IPS-15b (cell line): ENCODE results near the gene LHPP.

Source experiments
- H3K27me3 ChIP-seq: one replicate; pipeline ENCODE4 v1.6.1; 2013; ENCODE audit warnings: low read length; ENCODE audit not compliant: control insufficient read depth, insufficient read depth
- H3K36me3 ChIP-seq: one replicate; pipeline ENCODE4 v1.6.1; 2013; ENCODE audit warnings: low read length; ENCODE audit not compliant: control insufficient read depth, insufficient read depth
- H3K4me1 ChIP-seq: one replicate; pipeline ENCODE4 v1.6.1; 2013; ENCODE audit warnings: mild to moderate bottlenecking, low read length; ENCODE audit not compliant: control insufficient read depth, insufficient read depth
- H3K4me3 ChIP-seq: one replicate; pipeline ENCODE4 v1.5.1; 2013; ENCODE audit warnings: low read depth, low read length
- H3K9ac ChIP-seq: one replicate; pipeline ENCODE4 v1.6.1; 2013; ENCODE audit warnings: low read depth, mild to moderate bottlenecking, low read length
- H3K9me3 ChIP-seq: one replicate; pipeline ENCODE4 v1.6.1; 2013; ENCODE audit warnings: mild to moderate bottlenecking, low read length; ENCODE audit not compliant: control insufficient read depth, insufficient read depth

The LHPP gene

DNA sequence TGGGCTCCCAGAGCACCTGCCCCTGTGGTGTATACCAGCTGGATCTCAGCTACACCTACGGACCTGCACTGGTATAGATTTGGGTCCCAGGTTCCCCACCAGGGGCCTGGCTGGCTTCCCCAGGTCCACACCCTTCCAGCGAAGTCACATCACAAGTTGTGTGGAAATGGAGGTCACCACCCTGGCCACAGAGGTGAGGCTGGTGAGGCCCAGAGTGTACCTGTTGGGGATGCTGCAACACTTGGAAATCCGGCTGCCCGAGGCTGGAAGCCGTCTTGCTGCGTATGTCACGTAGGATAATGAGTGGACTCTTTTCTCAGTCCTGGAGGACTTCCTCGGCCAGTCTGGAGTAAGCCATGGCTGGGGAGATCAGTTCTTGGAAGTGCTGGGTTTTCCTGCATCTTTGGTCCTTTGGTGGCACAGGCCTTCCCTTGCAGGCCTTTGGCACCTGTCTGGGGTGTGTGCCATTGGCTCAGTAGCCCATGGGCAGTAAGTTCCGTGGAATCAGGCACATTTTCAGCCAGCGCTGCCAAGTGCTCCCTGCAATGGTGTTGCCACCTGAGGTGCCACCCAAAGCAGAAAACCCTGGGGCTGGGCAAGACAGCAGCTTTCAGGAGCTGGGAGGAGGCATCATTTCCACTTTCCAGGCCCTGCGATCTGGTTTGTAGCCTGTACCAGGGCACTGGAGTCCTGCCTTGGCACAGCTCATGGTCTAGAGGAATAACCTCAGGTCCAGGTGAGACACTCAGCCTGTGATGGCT, 97.9 kb downstream of the LHPP start:
- no peaks in the 10 kb centered on the region for H3K9me3 ChIP-seq
- H3K4me1 ChIP-seq, result no peaks in the 10 kb centered on the region
- H3K4me3 ChIP-seq, result no peak overlapping the region
- no peak overlapping the region for H3K9ac ChIP-seq
- H3K27me3 ChIP-seq, result no peaks in the 10 kb centered on the region
- no peaks in the 10 kb centered on the region for H3K36me3 ChIP-seq

DNA sequence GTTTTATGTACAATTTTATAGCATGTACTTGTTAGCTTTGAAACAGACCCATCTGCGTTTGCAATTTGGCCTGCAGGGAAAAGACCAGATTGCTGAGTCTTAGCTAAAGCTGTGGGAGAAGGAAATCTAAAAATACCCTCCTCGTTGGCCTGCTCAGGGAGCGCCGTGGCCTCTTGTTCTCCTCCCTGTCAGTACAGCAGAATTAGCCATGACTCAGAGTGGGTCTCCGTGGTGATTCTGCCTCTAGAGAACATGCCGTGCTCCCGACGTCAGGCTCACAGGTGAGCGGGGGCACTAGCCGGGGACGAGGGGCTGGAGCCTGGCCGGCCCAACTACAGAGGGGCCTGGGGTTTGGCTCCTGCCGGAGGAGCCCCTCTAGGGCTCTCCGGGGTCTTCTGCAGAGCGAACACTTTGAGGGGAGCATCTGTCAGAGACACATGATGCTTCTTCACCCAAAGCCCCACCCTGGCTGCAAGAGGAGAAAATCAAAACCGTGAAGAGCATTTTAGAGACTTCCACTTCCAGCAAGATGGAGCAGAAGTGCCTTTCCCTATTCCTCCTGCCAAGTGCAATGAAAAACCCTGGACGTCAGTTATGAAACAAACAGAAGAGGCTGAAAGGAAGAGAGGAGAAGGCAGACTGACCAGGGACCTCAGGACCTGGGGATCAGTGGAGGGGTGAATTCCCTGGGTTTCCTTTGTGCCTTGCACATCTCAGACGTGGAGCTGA, 98.9 kb downstream of the LHPP start:
- Histone ChIP-seq H3K36me3 (no peaks in the 10 kb centered on the region), H3K27me3 (no peaks in the 10 kb centered on the region), H3K4me1 (peaks cover 7% of the 10 kb centered on the region), H3K4me3 (no peak overlapping the region), H3K9ac (no peak overlapping the region), H3K9me3 (no peaks in the 10 kb centered on the region)

- Histone ChIP-seq H3K36me3 (no peaks in the 10 kb centered on the region), H3K9me3 (no peaks in the 10 kb centered on the region), H3K9ac (no peak overlapping the region), H3K4me3 (no peak overlapping the region), H3K4me1 (peaks cover 7% of the 10 kb centered on the region), H3K27me3 (no peaks in the 10 kb centered on the region)
These were observed 99.6 kb downstream of the LHPP start for GRCh38 chr10:124561206-124561605.

- peaks cover 7% of the 10 kb centered on the region for H3K4me1 ChIP-seq
- H3K9me3 ChIP-seq, result no peaks in the 10 kb centered on the region
- no peaks in the 10 kb centered on the region for H3K36me3 ChIP-seq
- no peaks in the 10 kb centered on the region for H3K27me3 ChIP-seq
- no peak overlapping the region for H3K4me3 ChIP-seq
- no peak overlapping the region for H3K9ac ChIP-seq
These were observed 100.9 kb downstream of the LHPP start for GRCh38 chr10:124562425-124563060.

DNA sequence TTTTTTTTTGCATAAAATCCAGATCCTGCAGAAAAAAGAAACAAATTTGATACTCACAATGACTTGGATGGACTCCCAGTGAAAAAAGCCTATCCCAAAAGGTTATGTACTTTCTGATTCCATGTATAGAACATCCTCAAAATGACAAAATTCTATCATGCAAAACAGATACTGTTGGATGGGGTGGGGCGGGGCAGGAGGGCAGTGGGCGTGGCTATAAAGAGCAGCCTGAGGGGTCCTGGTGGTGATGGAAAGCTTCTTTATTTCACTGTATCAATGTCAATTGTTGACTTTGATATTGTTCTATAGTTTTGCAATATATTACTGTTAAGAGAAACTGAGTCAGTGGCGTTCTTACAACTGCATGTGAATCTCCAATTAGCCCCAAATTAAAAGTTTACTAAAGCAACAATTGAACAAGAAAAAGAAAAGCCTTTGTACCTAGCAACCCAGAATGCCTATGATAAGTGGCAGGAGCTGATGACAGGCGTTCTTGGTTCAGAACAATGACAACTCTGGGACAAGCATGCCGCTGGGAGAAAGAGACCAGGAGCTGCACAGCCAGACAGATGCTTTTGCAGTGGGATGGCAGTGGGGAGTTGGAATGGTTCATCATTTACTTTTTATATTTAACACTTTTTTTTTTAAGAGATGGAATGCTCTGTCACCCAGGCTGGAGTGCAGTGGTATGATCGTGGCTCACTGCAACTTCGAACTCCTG, 101.9 kb downstream of the LHPP start:
- Histone ChIP-seq H3K27me3 (no peaks in the 10 kb centered on the region), H3K4me3 (no peak overlapping the region), H3K4me1 (peaks cover 7% of the 10 kb centered on the region), H3K9ac (no peak overlapping the region), H3K36me3 (no peaks in the 10 kb centered on the region), H3K9me3 (no peaks in the 10 kb centered on the region)

- peak overlapping the region; percentile 26 for H3K9ac ChIP-seq
- no peaks in the 10 kb centered on the region for H3K27me3 ChIP-seq
- no peak overlapping the region for H3K4me3 ChIP-seq
- no peaks in the 10 kb centered on the region for H3K9me3 ChIP-seq
- peaks cover 7% of the 10 kb centered on the region for H3K4me1 ChIP-seq
- H3K36me3 ChIP-seq, result no peaks in the 10 kb centered on the region
These were observed 103.3 kb downstream of the LHPP start for GRCh38 chr10:124564881-124565280.

DNA sequence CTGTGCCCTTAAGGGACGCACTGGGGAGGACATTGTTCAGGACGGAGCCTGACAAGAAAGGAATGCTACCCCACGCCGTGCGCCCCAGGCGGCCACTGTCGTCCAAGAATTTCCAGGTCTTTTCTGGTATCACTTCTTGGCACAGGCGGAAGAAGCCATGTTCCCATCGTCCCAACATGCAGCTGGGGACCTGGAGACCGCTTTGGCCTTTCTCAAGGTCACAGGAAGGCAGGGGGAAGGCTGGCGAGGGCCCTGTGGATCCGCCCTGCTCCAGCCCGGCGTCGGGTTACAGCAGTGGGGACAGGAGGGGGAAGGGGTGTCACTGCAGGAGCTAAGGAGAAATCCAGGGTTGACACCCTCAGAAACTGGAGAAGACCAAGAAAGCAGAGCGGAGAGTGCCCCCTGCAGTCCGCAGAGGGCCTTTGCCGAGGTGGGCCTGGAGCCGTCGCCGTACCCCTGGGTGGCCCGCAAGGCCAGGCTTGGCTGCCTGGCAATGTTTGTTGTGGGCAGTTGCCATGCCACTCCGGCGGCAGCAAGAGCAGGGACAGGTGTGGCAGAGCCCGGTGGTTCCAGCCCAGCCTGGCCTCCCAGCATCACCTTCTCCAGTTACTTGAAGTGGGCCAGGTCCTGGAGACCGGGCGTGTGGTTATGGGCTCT, 104.1 kb downstream of the LHPP start:
- no peaks in the 10 kb centered on the region for H3K9me3 ChIP-seq
- H3K9ac ChIP-seq, result peak overlapping the region; percentile 26
- peaks cover 7% of the 10 kb centered on the region for H3K4me1 ChIP-seq
- H3K27me3 ChIP-seq, result no peaks in the 10 kb centered on the region
- H3K4me3 ChIP-seq, result peak overlapping the region; percentile 13
- no peaks in the 10 kb centered on the region for H3K36me3 ChIP-seq

DNA sequence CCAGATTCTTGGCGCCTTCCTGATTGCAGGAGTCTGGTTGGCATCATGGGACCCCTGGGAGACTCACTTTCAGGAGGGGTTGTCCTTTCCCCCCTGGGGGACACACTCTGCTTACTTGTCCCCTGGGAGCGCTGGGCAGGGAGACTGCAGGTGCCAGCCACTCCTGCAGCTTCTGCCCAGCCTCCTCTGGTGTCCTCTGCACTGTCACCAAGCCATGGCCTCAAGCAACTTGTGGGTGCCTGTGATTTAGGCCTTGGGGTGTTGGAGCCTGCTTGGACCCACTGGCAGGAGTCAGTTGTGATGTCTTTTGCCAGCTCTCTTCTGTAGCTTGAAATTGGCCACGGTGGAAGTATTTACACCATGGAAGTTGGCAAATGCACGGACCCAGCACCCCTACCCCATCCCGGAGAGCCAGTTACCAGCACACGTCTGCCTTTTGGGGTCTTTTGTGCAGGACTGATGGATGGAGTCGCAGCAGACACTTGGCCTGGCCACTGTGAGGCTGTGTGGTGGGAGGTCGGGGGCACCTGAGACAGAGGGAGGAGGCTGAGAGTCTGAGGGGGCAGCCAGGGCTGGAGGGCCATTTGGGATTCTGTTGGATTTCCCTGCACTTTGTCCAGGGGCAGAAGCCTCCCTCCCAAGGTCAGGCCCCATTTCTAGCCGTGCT, 104.7 kb downstream of the LHPP start:
- Histone ChIP-seq H3K36me3 (no peaks in the 10 kb centered on the region), H3K4me1 (peaks cover 7% of the 10 kb centered on the region), H3K4me3 (no peak overlapping the region), H3K27me3 (no peaks in the 10 kb centered on the region), H3K9ac (no peak overlapping the region), H3K9me3 (no peaks in the 10 kb centered on the region)

DNA sequence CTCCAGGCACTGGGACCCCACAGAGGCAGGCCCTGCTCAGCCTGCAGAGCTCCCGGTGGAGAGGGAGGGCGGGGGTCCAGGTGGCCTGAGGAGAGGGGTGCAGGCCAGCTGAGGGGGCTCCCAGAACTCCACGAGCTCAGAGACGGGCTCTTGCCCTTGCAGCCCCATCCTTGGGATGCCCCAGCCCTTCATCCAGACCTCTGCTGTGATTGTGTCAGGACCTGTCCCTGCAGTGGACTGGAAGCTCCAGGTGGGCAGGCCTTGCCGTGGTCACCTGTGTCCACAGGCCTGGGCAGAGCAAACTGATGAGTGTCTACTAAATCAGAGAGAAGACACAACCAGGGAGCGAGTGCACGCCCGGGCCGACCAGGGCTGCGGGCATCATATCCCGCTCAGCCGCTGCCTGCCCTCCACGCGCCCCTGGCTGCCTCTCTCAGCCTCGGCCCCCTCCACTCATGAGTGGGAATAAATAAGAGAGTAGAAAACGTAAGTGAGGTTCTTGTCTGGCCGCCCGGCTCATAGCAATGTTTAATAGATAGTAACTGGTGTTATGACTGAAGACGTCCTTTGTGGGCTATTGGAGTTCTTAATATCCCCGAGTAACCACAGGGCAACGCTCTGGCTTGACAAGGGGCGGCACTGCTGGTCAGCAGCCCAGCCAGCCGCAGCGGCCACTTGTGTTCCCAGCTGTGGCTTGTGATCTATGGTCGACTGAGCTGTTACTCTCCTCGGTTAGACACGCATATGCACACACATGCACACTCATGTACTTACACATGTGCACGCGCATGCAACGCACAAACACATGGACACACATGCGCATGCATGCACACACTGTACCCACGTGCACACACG, 105.6 kb downstream of the LHPP start:
- H3K9ac ChIP-seq, result no peak overlapping the region
- no peak overlapping the region for H3K4me3 ChIP-seq
- H3K9me3 ChIP-seq, result no peaks in the 10 kb centered on the region
- H3K4me1 ChIP-seq, result peaks cover 7% of the 10 kb centered on the region
- H3K36me3 ChIP-seq, result no peaks in the 10 kb centered on the region
- H3K27me3 ChIP-seq, result no peaks in the 10 kb centered on the region

DNA sequence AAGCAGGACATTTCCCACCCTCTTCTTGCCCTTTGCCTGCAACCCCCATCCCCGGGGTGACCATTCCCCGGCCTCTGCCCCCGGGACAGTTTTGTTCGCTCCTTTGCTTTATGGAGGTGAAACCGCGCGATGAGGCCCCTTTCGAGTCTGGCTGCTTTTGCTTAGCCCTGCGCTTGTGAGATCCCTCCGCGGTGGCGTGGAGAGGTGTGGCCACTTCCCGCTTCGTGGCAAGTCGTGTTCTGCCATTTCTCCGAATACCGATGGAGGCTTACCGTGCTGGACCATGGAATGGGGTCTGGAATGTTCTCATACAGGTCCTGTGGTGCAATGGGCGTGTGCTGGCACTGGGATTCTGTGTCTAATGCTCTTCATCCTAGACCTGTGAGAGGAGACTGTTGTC, 106.7 kb downstream of the LHPP start:
- H3K4me3 ChIP-seq, result no peak overlapping the region
- no peaks in the 10 kb centered on the region for H3K36me3 ChIP-seq
- no peak overlapping the region for H3K9ac ChIP-seq
- H3K4me1 ChIP-seq, result peaks cover 7% of the 10 kb centered on the region
- H3K27me3 ChIP-seq, result no peaks in the 10 kb centered on the region
- H3K9me3 ChIP-seq, result no peaks in the 10 kb centered on the region
